SH-SY5Y (cell line): ENCODE results near the gene SETBP1.

Source experiments
- GATA2 ChIP-seq: IDR thresholded peaks from 2 replicates; pipeline ENCODE4 v1.6.1; 2011; ENCODE audit warnings: mild to moderate bottlenecking, low read depth, low read length
- GATA3 ChIP-seq: IDR thresholded peaks from 2 replicates; pipeline ENCODE4 v1.6.1; 2011; ENCODE audit warnings: low read depth, mild to moderate bottlenecking, low read length, moderate library complexity

DNA sequence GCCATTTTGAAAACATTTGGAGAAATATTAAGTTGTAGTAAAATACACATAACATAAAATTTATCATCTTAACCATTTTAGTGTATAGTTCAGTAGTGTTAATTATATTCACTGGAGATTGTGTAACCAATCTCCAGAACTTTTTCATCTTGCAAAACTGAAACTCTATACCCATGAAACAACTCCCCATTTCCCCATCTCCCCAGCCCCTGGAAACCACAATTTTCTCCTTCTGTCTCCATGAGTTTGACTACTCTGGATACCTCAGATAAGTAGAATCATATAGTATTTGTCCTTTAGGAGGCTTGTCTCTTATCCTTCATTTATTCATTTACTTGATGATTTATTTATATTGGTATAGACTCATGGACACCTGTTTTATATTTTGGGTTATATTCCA, 392.9 kb downstream of the SETBP1 start:
- TF ChIP-seq GATA3 (no peak), GATA2 (no peak)
